K562 (cell line): ENCODE results near the gene GPR55. TPM values are rescaled to one million over a fixed set of nuclear protein-coding genes. Genes with fewer than 3 reads are reported as not detected.

Experiments
- CBFB ChIP-seq: sonication (generic); formaldehyde crosslinking; IDR thresholded peaks from 2 replicates; pipeline ENCODE4 v1.4.0; 2020; ENCODE audit warnings: mild to moderate bottlenecking, missing genetic modification reagents
- FOXJ2 ChIP-seq: fragments of 200-800 bp; sonication (Bioruptor generic); IDR thresholded peaks from 2 replicates; pipeline ENCODE4 v1.6.1; 2016; ENCODE audit warnings: missing genetic modification characterization, missing compliant biosample characterization
- MYBL2 ChIP-seq, 2 experiments: fragments of 450-650 bp in 1 of 2; sonication (generic) in 1 of 2; formaldehyde crosslinking in 1 of 2; IDR thresholded peaks; 2 replicates each; pipeline versions ENCODE4 v1.6.1 to v1.8.1; 2017 to 2022; ENCODE audit warnings: borderline replicate concordance in 1 of 2, inconsistent platforms in 1 of 2, low read depth in 1 of 2, mild to moderate bottlenecking in 1 of 2, missing genetic modification reagents in 1 of 2, moderate library complexity in 1 of 2
- NFIC ChIP-seq: fragments of 450-650 bp; IDR thresholded peaks from 2 replicates; pipeline ENCODE4 v1.6.1; 2017; ENCODE audit warnings: mild to moderate bottlenecking, inconsistent platforms
- ZNF79 ChIP-seq: fragments of 250-450 bp; sonication (Bioruptor Pico); IDR thresholded peaks from 2 replicates; pipeline ENCODE4 v1.4.0; 2020; ENCODE audit warnings: low read depth, mild to moderate bottlenecking, moderate library complexity
- polyA plus RNA-seq, 8 experiments: library from polyadenylated mRNA; depleted of rRNA in 4 of 8; stranded (reverse) in 5 of 8; unstranded in 3 of 8; fragments of >200 nt; fragmentation: Nextera tagmentation in 2 of 8; fragmentation: Illumina TruSeq in 1 of 8; extraction: Ambion mirVana in 2 of 8; extraction: Trizol in 1 of 8; gene quantifications; 2 replicates each; pipeline versions ENCODE4 v1.2.1 to v1.2.3, GENCODE V29; 2011 to 2014; ENCODE audit warnings: inconsistent platforms in 1 of 8, missing spikeins in 1 of 8
- total RNA-seq, 7 experiments: library from RNA; depleted of rRNA in 6 of 7; stranded (reverse); fragments of >200 nt in 6 of 7; fragmentation: Illumina TruSeq in 2 of 7; extraction: Trizol in 2 of 7; gene quantifications; 2 replicates each; pipeline versions ENCODE4 v1.2.1 to v1.2.3, GENCODE V29; 2011 to 2021; ENCODE audit warnings: low replicate concordance in 1 of 7
- TF ChIP-seq, protein P1 (sequence below): fragments of 150-350 bp; conservative IDR thresholded peaks from 2 replicates; pipeline ENCODE4 v1.6.1; 2014; ENCODE audit warnings: low read length
- TF ChIP-seq, protein P2 (sequence below), 2 experiments: fragments of 450-650 bp; IDR thresholded peaks; 2 replicates each; pipeline ENCODE4 v1.6.1; 2016; ENCODE audit warnings: mild to moderate bottlenecking in 2 of 2, borderline replicate concordance in 1 of 2, low read depth in 1 of 2, moderate library complexity in 1 of 2
- TF ChIP-seq, protein P3 (sequence below): fragments of 250-450 bp; sonication (Bioruptor Pico); IDR thresholded peaks from 2 replicates; pipeline ENCODE4 v1.8.0; 2021; ENCODE audit warnings: borderline replicate concordance, mild to moderate bottlenecking, moderate library complexity; ENCODE audit not compliant: poor library complexity, severe bottlenecking

GPR55 gene
- total and polyA plus RNA-seq, 9 of the 15 experiments (the other 6 are each of a cell fraction or from before 2014, with no cell fraction given), result 0.11 to 0.49 (median 0.27) TPM

DNA sequence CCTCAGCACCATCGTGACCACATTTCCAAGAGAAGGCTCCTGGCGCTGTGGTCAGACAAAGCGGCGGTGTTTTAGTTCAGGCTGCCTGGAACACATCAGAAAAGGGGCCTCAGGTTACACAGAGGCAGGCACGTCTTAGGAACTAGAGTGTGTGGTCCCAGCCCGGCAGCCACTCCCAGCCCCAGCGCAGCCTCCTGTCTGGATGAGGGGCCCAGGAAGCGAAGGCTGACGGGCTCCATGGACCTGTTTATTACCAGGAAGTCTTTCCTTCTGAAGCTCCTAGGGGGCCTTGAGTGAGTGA lies 10.0 kb upstream of the GPR55 start (continued):
- TF ChIP-seq, protein P1, sequence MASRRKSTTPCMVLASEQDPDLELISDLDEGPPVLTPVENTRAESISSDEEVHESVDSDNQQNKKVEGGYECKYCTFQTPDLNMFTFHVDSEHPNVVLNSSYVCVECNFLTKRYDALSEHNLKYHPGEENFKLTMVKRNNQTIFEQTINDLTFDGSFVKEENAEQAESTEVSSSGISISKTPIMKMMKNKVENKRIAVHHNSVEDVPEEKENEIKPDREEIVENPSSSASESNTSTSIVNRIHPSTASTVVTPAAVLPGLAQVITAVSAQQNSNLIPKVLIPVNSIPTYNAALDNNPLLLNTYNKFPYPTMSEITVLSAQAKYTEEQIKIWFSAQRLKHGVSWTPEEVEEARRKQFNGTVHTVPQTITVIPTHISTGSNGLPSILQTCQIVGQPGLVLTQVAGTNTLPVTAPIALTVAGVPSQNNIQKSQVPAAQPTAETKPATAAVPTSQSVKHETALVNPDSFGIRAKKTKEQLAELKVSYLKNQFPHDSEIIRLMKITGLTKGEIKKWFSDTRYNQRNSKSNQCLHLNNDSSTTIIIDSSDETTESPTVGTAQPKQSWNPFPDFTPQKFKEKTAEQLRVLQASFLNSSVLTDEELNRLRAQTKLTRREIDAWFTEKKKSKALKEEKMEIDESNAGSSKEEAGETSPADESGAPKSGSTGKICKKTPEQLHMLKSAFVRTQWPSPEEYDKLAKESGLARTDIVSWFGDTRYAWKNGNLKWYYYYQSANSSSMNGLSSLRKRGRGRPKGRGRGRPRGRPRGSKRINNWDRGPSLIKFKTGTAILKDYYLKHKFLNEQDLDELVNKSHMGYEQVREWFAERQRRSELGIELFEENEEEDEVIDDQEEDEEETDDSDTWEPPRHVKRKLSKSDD, result no peak
- TF ChIP-seq, protein P2, sequence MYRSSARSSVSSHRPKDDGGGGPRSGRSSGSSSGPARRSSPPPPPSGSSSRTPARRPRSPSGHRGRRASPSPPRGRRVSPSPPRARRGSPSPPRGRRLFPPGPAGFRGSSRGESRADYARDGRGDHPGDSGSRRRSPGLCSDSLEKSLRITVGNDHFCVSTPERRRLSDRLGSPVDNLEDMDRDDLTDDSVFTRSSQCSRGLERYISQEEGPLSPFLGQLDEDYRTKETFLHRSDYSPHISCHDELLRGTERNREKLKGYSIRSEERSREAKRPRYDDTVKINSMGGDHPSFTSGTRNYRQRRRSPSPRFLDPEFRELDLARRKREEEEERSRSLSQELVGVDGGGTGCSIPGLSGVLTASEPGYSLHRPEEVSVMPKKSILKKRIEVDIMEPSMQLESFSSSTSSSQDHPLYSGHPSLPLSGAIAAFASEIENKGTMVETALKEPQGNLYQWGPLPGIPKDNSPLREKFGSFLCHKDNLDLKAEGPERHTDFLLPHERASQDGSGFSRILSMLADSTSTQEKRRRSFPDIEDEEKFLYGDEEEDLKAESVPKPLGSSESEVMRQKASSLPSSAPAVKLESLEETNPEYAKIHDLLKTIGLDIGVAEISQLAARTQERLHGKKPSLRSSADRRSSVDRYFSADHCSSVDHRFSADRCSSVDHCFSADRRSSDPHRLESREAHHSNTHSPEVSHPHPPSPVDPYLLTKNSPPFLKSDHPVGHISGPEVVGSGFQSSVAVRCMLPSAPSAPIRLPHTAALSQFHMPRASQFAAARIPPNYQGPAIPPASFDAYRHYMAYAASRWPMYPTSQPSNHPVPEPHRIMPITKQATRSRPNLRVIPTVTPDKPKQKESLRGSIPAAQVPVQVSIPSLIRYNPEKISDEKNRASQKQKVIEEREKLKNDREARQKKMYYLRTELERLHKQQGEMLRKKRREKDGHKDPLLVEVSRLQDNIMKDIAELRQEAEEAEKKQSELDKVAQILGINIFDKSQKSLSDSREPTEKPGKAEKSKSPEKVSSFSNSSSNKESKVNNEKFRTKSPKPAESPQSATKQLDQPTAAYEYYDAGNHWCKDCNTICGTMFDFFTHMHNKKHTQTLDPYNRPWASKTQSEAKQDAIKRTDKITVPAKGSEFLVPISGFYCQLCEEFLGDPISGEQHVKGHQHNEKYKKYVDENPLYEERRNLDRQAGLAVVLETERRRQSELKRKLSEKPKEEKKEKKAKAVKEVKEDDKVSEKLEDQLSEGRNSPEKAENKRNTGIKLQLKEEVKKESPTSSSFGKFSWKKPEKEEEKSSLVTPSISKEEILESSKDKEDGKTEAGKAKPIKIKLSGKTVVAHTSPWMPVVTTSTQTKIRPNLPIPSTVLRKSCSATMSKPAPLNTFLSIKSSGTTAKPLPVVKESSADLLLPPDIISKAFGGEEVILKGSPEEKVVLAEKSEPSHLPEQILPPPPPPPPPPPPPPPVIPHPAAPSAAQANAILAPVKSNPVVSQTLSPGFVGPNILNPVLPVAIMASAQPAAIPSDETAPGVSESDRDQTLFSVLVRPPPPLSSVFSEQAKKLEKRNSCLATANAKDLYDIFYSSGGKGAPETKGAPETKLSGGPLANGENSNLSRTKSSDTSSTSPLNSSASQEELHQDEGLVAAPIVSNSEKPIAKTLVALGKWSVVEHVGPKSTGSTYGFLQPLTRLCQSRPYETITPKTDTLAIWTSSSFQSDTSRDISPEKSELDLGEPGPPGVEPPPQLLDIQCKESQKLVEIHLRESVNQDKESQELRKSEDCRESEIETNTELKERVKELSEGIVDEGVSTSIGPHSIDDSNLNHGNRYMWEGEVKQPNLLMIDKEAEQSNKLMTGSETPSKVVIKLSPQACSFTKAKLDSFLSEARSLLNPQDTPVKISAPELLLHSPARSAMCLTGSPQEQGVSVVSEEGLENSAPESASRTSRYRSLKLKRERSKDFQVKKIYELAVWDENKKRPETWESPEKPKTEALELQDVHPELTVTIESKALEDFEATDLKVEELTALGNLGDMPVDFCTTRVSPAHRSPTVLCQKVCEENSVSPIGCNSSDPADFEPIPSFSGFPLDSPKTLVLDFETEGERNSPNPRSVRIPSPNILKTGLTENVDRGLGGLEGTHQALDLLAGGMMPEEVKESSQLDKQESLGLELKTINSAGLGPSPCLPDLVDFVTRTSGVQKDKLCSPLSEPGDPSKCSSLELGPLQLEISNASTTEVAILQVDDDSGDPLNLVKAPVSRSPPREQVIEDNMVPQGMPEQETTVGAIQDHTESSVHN (IDR thresholded peaks at IDR 0.05; ENCODE audit: borderline replicate concordance in 1 of 2, low read depth in 1 of 2), result no peak
- TF ChIP-seq FOXJ2 (tag) (no peak), MYBL2 (IDR thresholded peaks at IDR 0.05; ENCODE audit: low read depth) (no peak), MYBL2 (CRISPR knock-in tag; IDR thresholded peaks at IDR 0.05; ENCODE audit: borderline replicate concordance) (no peak), ZNF79 (no peak), CBFB (CRISPR knock-in tag) (no peak), NFIC (no peak)
- TF ChIP-seq, protein P3, sequence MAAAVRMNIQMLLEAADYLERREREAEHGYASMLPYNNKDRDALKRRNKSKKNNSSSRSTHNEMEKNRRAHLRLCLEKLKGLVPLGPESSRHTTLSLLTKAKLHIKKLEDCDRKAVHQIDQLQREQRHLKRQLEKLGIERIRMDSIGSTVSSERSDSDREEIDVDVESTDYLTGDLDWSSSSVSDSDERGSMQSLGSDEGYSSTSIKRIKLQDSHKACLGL, result no peak
